ENCODE data around the gene STUB1. TPM values are rescaled to one million over a fixed set of nuclear protein-coding genes. Genes with fewer than 3 reads are reported as not detected.

The STUB1 gene
- total RNA-seq, 2 donors from 2014 or later: 63.3 to 205 TPM

GRCh38 chr16:672851-673250, 7.4 kb upstream of the STUB1 start:
- TF ChIP-seq POLR2A (IDR thresholded peaks at IDR 0.05): no peak
- no peak for TF ChIP-seq CTCF (IDR thresholded peaks at IDR 0.05)
- Histone ChIP-seq H3K4me1 (peaks cover 37% of the 10 kb centered on the region), H3K36me3 (replicated peaks in 1 of 2; ENCODE audit: insufficient read depth in 1 of 2, low read depth in 2 of 2) (peaks cover 0 to 21% of the 10 kb centered on the region in 2 donors), H3K27ac (no peak overlapping the region), H3K9me3 (no peaks in the 10 kb centered on the region), H3K27me3 (no peaks in the 10 kb centered on the region), H3K4me3 (no peak overlapping the region)
- intact Hi-C loops (cut with DNase I): no loop called here
- no peak for DNase-seq
- no peak for ATAC-seq
- 92 to 100% methylated on average over 3 to 9 of the region's 21 CpGs for WGBS, 2 donors

- DNase-seq: no peak
- peaks cover 0 to 21% of the 10 kb centered on the region in 2 donors for H3K36me3 ChIP-seq (replicated peaks in 1 of 2; ENCODE audit: insufficient read depth in 1 of 2, low read depth in 2 of 2)
- H3K9me3 ChIP-seq: no peaks in the 10 kb centered on the region
- TF ChIP-seq POLR2A (IDR thresholded peaks at IDR 0.05): no peak
- no peak for TF ChIP-seq CTCF (IDR thresholded peaks at IDR 0.05)
- 95% methylated on average over 4 to 18 of the region's 18 CpGs for WGBS, 2 donors
- H3K27ac ChIP-seq: no peak overlapping the region
- no peak overlapping the region for H3K4me3 ChIP-seq
- ATAC-seq: no peak
- H3K27me3 ChIP-seq: no peaks in the 10 kb centered on the region
- intact Hi-C loops (cut with DNase I): no loop called here
- peaks cover 36% of the 10 kb centered on the region for H3K4me1 ChIP-seq
Observed at GRCh38 chr16:673399-673991, 6.7 kb upstream of the STUB1 start.

- no peaks in the 10 kb centered on the region for H3K9me3 ChIP-seq
- ATAC-seq (no peak), DNase-seq (no peak)
- H3K36me3 ChIP-seq (replicated peaks in 1 of 2; ENCODE audit: insufficient read depth in 1 of 2, low read depth in 2 of 2): peaks cover 0 to 21% of the 10 kb centered on the region in 2 donors
- H3K27ac ChIP-seq: peak overlapping the region in 1 of 4 donors; percentile 12
- H3K27me3 ChIP-seq: no peaks in the 10 kb centered on the region
- WGBS, 2 donors: 40 to 63% methylated on average over 3 to 22 of the region's 22 CpGs
- TF ChIP-seq POLR2A (IDR thresholded peaks at IDR 0.05) (no peak), CTCF (IDR thresholded peaks at IDR 0.05) (no peak)
- peaks cover 34% of the 10 kb centered on the region for H3K4me1 ChIP-seq
- intact Hi-C loops (cut with DNase I): no loop called here
- H3K4me3 ChIP-seq: no peak overlapping the region
Observed at GRCh38 chr16:674214-674881, 5.9 kb upstream of the STUB1 start.

- ATAC-seq (no peak), DNase-seq (peak in 2 of 4 donors; percentile 53 to 59)
- intact Hi-C loops (cut with DNase I): no loop called here
- H3K9me3 ChIP-seq: no peaks in the 10 kb centered on the region
- peaks cover 0 to 19% of the 10 kb centered on the region in 2 donors for H3K36me3 ChIP-seq (replicated peaks in 1 of 2; ENCODE audit: insufficient read depth in 1 of 2, low read depth in 2 of 2)
- no peak within 1 kb of the TSS for H3K27ac ChIP-seq
- H3K27me3 ChIP-seq: no peaks in the 10 kb centered on the region
- 0 to 7% methylated on average over 6 to 71 of the region's 73 CpGs for WGBS, 2 donors
- peaks cover 31% of the 10 kb centered on the region for H3K4me1 ChIP-seq
- no peak for TF ChIP-seq POLR2A (IDR thresholded peaks at IDR 0.05)
- no peak for TF ChIP-seq CTCF (IDR thresholded peaks at IDR 0.05)
- H3K4me3 ChIP-seq: no peak within 1 kb of the TSS
Observed at GRCh38 chr16:674968-675883, 5.0 kb upstream of the STUB1 start, which contains the start of gene RHBDL1. Gene RHBDL1, plus strand, starts transcription at chr16:675671. Its CDS starts 120 bp downstream, at chr16:675791.
